ENCODE data around the gene C12orf42. TPM values are rescaled to one million over a fixed set of nuclear protein-coding genes. Genes with fewer than 3 reads are reported as not detected.

Gene C12orf42
- total and polyA plus RNA-seq, 8 donors, result 0.11 to 0.20 TPM; not detected in 6

- DNase-seq (no peak), ATAC-seq (peak; percentile 57)
- Histone ChIP-seq H3K27me3 (no peaks in the 10 kb centered on the region), H3K9me3 (no peaks in the 10 kb centered on the region), H3K36me3 (no peaks in the 10 kb centered on the region), H3K4me3 (no peak overlapping the region), H3K27ac (no peak overlapping the region), H3K4me1 (no peaks in the 10 kb centered on the region)
- no peak for TF ChIP-seq CTCF (IDR thresholded peaks at IDR 0.05)
- intact Hi-C loops (cut with DNase I), result no loop called here
Observed at GRCh38 chr12:103401421-103401820, 94.3 kb downstream of the C12orf42 start.

- Histone ChIP-seq H3K4me3 (no peak overlapping the region), H3K36me3 (no peaks in the 10 kb centered on the region), H3K4me1 (no peaks in the 10 kb centered on the region), H3K27ac (no peak overlapping the region), H3K27me3 (no peaks in the 10 kb centered on the region), H3K9me3 (no peaks in the 10 kb centered on the region)
- no peak for ATAC-seq
- TF ChIP-seq CTCF (IDR thresholded peaks at IDR 0.05), result no peak
- intact Hi-C loops (cut with DNase I), result no loop called here
- DNase-seq, result no peak
Observed at GRCh38 chr12:103399986-103400385, 95.8 kb downstream of the C12orf42 start.

- Histone ChIP-seq H3K36me3 (no peaks in the 10 kb centered on the region), H3K27me3 (no peaks in the 10 kb centered on the region), H3K27ac (no peak overlapping the region), H3K9me3 (no peaks in the 10 kb centered on the region), H3K4me3 (no peak overlapping the region), H3K4me1 (no peaks in the 10 kb centered on the region)
- ATAC-seq (no peak), DNase-seq (no peak)
- intact Hi-C loops (cut with DNase I), result no loop called here
- TF ChIP-seq CTCF (IDR thresholded peaks at IDR 0.05), result no peak
Observed at GRCh38 chr12:103397536-103397935, 98.2 kb downstream of the C12orf42 start.

GRCh38 chr12:103392722-103393121 is 103.0 kb downstream of the C12orf42 start:
- Histone ChIP-seq H3K36me3 (no peaks in the 10 kb centered on the region), H3K9me3 (peaks cover 0 to 5% of the 10 kb centered on the region in 2 donors), H3K27me3 (no peaks in the 10 kb centered on the region), H3K4me3 (no peak overlapping the region), H3K4me1 (no peaks in the 10 kb centered on the region), H3K27ac (no peak overlapping the region)
- no peak for DNase-seq
- TF ChIP-seq CTCF (IDR thresholded peaks at IDR 0.05), result no peak
- no peak for ATAC-seq
- intact Hi-C loops (cut with DNase I), result no loop called here

GRCh38 chr12:103391103-103391502 is 104.7 kb downstream of the C12orf42 start:
- Histone ChIP-seq H3K9me3 (peaks cover 0 to 5% of the 10 kb centered on the region in 2 donors), H3K27ac (no peak overlapping the region), H3K36me3 (no peaks in the 10 kb centered on the region), H3K4me3 (no peak overlapping the region), H3K27me3 (no peaks in the 10 kb centered on the region), H3K4me1 (no peaks in the 10 kb centered on the region)
- ATAC-seq, result no peak
- TF ChIP-seq CTCF (IDR thresholded peaks at IDR 0.05), result no peak
- DNase-seq, result no peak
- intact Hi-C loops (cut with DNase I), result no loop called here

Measured in left lung (tissue), 10 donors.